K562 (cell line): Measurements from ENCODE around the gene ERCC1. TPM values are rescaled to one million over a fixed set of nuclear protein-coding genes. Genes with fewer than 3 reads are reported as not detected.
A peak's percentile ranks its signal among the peaks of the same experiment; 100 is the strongest.

Experiments
- E4F1 ChIP-seq: fragments of 250-450 bp; sonication (Bioruptor Pico); IDR thresholded peaks from 2 replicates; pipeline ENCODE4 v1.5.0; 2021; ENCODE audit warnings: mild to moderate bottlenecking, borderline replicate concordance
- ERF ChIP-seq: fragments of 450-650 bp; formaldehyde crosslinking; IDR thresholded peaks from 2 replicates; pipeline ENCODE4 v1.4.0; 2020; ENCODE audit warnings: mild to moderate bottlenecking, mixed read lengths
- FOS ChIP-seq: IDR thresholded peaks from 3 replicates; pipeline ENCODE4 v1.6.1; 2011; ENCODE audit not compliant: insufficient read length; ENCODE audit errors: extremely low read depth
- GMEB1 ChIP-seq: fragments of 250-450 bp; sonication (Bioruptor Pico); IDR thresholded peaks from 2 replicates; pipeline ENCODE4 v1.4.0; 2020; ENCODE audit warnings: mild to moderate bottlenecking
- HDAC8 ChIP-seq: fragments of 450-650 bp; IDR thresholded peaks from 2 replicates; pipeline ENCODE4 v1.6.1; 2016; ENCODE audit warnings: mild to moderate bottlenecking, missing genetic modification characterization, moderate library complexity, missing compliant biosample characterization
- MITF ChIP-seq: IDR thresholded peaks from 2 replicates; pipeline ENCODE4 v1.6.1; 2014; ENCODE audit warnings: antibody characterized with exemption
- NCOR1 ChIP-seq: fragments of 450-650 bp; IDR thresholded peaks from 2 replicates; pipeline ENCODE4 v1.6.1; 2016; ENCODE audit warnings: mild to moderate bottlenecking, moderate library complexity
- SNIP1 ChIP-seq: fragments of 450-650 bp; IDR thresholded peaks from 2 replicates; pipeline ENCODE4 v1.7.1; 2017; ENCODE audit warnings: low read depth, mild to moderate bottlenecking
- THRA ChIP-seq: fragments of 450-650 bp; IDR thresholded peaks from 2 replicates; pipeline ENCODE4 v1.6.1; 2017; ENCODE audit warnings: mild to moderate bottlenecking, moderate library complexity
- ZNF124 ChIP-seq: sonication (generic); formaldehyde crosslinking; IDR thresholded peaks from 2 replicates; pipeline ENCODE4 v1.8.1; 2022; ENCODE audit warnings: missing genetic modification reagents
- ZNF184 ChIP-seq: sonication (generic); formaldehyde crosslinking; IDR thresholded peaks from 2 replicates; pipeline ENCODE4 v1.5.0; 2020; ENCODE audit warnings: missing genetic modification reagents
- ZNF197 ChIP-seq: fragments of 200-800 bp; sonication (Bioruptor generic); IDR thresholded peaks from 2 replicates; pipeline ENCODE4 v1.6.1; 2016; ENCODE audit warnings: low read depth, missing genetic modification characterization, missing compliant biosample characterization
- ZSCAN29 ChIP-seq: fragments of 450-650 bp; IDR thresholded peaks from 2 replicates; pipeline ENCODE4 v1.6.1; 2017
- polyA plus RNA-seq, 8 experiments: library from polyadenylated mRNA; depleted of rRNA in 4 of 8; stranded (reverse) in 5 of 8; unstranded in 3 of 8; fragments of >200 nt; fragmentation: Nextera tagmentation in 2 of 8; fragmentation: Illumina TruSeq in 1 of 8; extraction: Ambion mirVana in 2 of 8; extraction: Trizol in 1 of 8; gene quantifications; 2 replicates each; pipeline versions ENCODE4 v1.2.1 to v1.2.3, GENCODE V29; 2011 to 2014; ENCODE audit warnings: inconsistent platforms in 1 of 8, missing spikeins in 1 of 8
- total RNA-seq, 7 experiments: library from RNA; depleted of rRNA in 6 of 7; stranded (reverse); fragments of >200 nt in 6 of 7; fragmentation: Illumina TruSeq in 2 of 7; extraction: Trizol in 2 of 7; gene quantifications; 2 replicates each; pipeline versions ENCODE4 v1.2.1 to v1.2.3, GENCODE V29; 2011 to 2021; ENCODE audit warnings: low replicate concordance in 1 of 7
- TF ChIP-seq, protein P1 (sequence below): fragments of 250-450 bp; sonication (Bioruptor Pico); IDR thresholded peaks from 2 replicates; pipeline ENCODE4 v1.5.0; 2020; ENCODE audit warnings: mild to moderate bottlenecking
- TF ChIP-seq, protein P2 (sequence below): fragments of 450-650 bp; IDR thresholded peaks from 2 replicates; pipeline ENCODE4 v1.6.1; 2016; ENCODE audit warnings: mild to moderate bottlenecking

ERCC1 gene
- total and polyA plus RNA-seq, 9 of the 15 experiments (the other 6 are each of a cell fraction or from before 2014, with no cell fraction given) = 9.3 to 92.6 (median 60.0) TPM

GRCh38 chr19:45423589-45424190 is at the start of gene ERCC1 (continued):
- no peak for TF ChIP-seq E4F1 (CRISPR knock-in tag)
- TF ChIP-seq, protein P1, sequence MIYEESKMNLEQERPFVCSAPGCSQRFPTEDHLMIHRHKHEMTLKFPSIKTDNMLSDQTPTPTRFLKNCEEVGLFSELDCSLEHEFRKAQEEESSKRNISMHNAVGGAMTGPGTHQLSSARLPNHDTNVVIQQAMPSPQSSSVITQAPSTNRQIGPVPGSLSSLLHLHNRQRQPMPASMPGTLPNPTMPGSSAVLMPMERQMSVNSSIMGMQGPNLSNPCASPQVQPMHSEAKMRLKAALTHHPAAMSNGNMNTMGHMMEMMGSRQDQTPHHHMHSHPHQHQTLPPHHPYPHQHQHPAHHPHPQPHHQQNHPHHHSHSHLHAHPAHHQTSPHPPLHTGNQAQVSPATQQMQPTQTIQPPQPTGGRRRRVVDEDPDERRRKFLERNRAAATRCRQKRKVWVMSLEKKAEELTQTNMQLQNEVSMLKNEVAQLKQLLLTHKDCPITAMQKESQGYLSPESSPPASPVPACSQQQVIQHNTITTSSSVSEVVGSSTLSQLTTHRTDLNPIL (CRISPR knock-in tag) = no peak
- no peak for TF ChIP-seq ZNF124 (CRISPR knock-in tag)
- TF ChIP-seq SNIP1 = peak; percentile 98
- no peak for TF ChIP-seq ERF (CRISPR knock-in tag)
- no peak for TF ChIP-seq MITF
- TF ChIP-seq, protein P2, sequence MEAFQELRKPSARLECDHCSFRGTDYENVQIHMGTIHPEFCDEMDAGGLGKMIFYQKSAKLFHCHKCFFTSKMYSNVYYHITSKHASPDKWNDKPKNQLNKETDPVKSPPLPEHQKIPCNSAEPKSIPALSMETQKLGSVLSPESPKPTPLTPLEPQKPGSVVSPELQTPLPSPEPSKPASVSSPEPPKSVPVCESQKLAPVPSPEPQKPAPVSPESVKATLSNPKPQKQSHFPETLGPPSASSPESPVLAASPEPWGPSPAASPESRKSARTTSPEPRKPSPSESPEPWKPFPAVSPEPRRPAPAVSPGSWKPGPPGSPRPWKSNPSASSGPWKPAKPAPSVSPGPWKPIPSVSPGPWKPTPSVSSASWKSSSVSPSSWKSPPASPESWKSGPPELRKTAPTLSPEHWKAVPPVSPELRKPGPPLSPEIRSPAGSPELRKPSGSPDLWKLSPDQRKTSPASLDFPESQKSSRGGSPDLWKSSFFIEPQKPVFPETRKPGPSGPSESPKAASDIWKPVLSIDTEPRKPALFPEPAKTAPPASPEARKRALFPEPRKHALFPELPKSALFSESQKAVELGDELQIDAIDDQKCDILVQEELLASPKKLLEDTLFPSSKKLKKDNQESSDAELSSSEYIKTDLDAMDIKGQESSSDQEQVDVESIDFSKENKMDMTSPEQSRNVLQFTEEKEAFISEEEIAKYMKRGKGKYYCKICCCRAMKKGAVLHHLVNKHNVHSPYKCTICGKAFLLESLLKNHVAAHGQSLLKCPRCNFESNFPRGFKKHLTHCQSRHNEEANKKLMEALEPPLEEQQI = no peak
- 0 out of 2 replicates have a peak, but pooled peaks have one; percentile 69 for TF ChIP-seq HDAC8
- no peak for TF ChIP-seq THRA
- TF ChIP-seq NCOR1 = peak; percentile 12; the same call in 1 of the 2 replicates
- TF ChIP-seq ZSCAN29 = no peak
- 0 out of 2 replicates have a peak, but pooled peaks have one; percentile 59 for TF ChIP-seq ZNF197 (CRISPR knock-in tag)
- TF ChIP-seq ZNF184 (CRISPR knock-in tag) = no peak
- peak; percentile 49 for TF ChIP-seq FOS
- peak; percentile 66 for TF ChIP-seq GMEB1 (CRISPR knock-in tag)
